Measurements from ENCODE around the gene MYPN. TPM values are rescaled to one million over a fixed set of nuclear protein-coding genes. Genes with fewer than 3 reads are reported as not detected.

Gene MYPN
- total RNA-seq, 4 donors from 2014 or later: 0.16 TPM; not detected in 3

DNA sequence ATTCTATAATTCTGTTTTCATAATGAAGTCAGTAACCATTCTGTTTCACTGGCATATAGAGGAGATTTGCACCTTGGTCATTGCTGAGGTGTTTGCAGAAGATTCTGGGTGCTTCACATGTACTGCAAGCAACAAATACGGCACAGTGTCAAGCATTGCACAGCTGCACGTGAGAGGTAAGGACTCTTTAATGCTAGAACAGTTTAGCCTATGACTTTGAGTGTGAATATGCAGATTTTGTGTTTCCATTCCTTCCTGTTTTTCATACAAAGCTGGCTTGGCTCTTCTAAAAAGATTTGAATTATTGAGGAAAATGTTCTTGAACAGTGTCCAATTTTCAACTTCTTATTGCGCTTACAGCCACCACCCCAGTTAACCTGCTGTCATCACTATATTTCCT is 56.4 kb downstream of the MYPN start:
- Histone ChIP-seq H3K27ac (no peak overlapping the region), H3K4me3 (no peak overlapping the region), H3K9me3 (no peaks in the 10 kb centered on the region), H3K27me3 (no peaks in the 10 kb centered on the region), H3K36me3 (no peaks in the 10 kb centered on the region), H3K4me1 (no peaks in the 10 kb centered on the region)
- 58% methylated on average over 3 of the region's 3 CpGs for WGBS
- TF ChIP-seq POLR2A (IDR thresholded peaks at IDR 0.05) (no peak), CTCF (IDR thresholded peaks at IDR 0.05) (no peak), EP300 (IDR thresholded peaks at IDR 0.05) (no peak)
- DNase-seq (ENCODE audit: low spot score in 2 of 2): no peak

GRCh38 chr10:68166871-68167585 is 57.7 kb downstream of the MYPN start:
- no peaks in the 10 kb centered on the region for H3K4me1 ChIP-seq
- TF ChIP-seq EP300 (IDR thresholded peaks at IDR 0.05) (no peak), POLR2AphosphoS5 (IDR thresholded peaks at IDR 0.05) (no peak), CTCF (IDR thresholded peaks at IDR 0.05) (no peak), POLR2A (IDR thresholded peaks at IDR 0.05) (no peak)
- H3K4me3 ChIP-seq: no peak overlapping the region
- no peaks in the 10 kb centered on the region for H3K27me3 ChIP-seq
- H3K9me3 ChIP-seq: no peaks in the 10 kb centered on the region
- 75% methylated on average over 3 of the region's 3 CpGs for WGBS
- H3K27ac ChIP-seq: no peak overlapping the region
- H3K36me3 ChIP-seq: no peaks in the 10 kb centered on the region
- DNase-seq (ENCODE audit: low spot score in 2 of 2): no peak

DNA sequence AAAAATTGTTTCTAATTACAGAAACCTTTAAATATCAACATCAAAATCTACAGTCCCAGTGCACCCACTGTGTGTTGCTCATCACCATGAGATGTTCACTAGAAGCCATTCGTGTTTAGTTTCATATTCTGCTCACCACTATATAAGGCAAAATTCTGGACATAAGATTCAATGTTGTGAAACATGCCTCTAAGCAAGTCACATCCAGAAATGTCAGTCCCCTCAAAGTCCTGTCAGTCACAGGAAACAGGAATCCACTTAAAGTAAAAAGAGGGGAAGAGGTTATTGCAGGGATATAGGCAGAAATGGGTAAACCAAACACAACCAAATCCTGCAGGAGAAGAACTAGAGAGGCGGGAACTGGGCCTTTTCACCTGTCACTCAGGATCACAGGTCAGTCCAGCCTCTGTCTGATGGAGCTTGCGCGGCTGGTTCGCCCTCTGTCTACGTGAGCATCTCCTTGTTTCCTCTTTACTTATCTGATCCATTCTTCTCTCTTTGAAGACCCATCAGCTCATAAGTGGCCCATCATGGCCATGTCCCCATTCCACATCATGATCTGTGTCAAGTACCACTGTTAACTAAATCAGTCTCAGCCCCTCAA is 58.4 kb downstream of the MYPN start:
- DNase-seq (ENCODE audit: low spot score in 2 of 2): no peak
- TF ChIP-seq CTCF (IDR thresholded peaks at IDR 0.05) (no peak), POLR2AphosphoS5 (IDR thresholded peaks at IDR 0.05) (no peak), EP300 (IDR thresholded peaks at IDR 0.05) (no peak), POLR2A (IDR thresholded peaks at IDR 0.05) (no peak)
- Histone ChIP-seq H3K27me3 (no peaks in the 10 kb centered on the region), H3K4me1 (no peaks in the 10 kb centered on the region), H3K4me3 (no peak overlapping the region), H3K9me3 (no peaks in the 10 kb centered on the region), H3K36me3 (no peaks in the 10 kb centered on the region), H3K27ac (no peak overlapping the region)
- WGBS: 95% methylated on average over 6 of the region's 6 CpGs

DNA sequence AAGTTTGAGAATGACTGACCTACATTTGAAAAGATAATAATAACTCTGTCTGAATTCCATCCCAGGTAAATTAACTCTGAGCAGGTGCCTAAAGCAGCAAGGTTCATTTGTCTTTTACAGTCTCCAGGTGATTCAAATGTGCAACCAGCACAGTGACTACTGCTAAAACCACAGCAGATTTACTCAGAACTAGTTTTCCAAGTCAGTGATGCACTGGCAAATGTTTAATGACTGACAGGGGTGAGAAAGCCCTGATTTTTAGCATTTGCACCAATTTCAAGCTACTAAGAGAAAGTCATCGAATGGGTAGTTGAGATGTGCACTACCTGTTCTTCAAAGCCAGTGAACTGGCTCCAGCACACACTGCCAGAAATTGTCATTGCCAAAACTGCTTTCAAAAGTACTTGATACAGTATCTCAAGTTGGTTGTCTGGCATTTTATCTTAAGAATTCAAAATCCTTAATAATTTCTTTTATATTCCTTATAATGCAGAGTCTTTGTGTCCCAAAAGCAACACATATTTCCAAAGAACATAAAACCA is 62.3 kb downstream of the MYPN start:
- TF ChIP-seq POLR2AphosphoS5 (IDR thresholded peaks at IDR 0.05) (no peak), CTCF (IDR thresholded peaks at IDR 0.05) (no peak), EP300 (IDR thresholded peaks at IDR 0.05) (no peak), POLR2A (IDR thresholded peaks at IDR 0.05) (no peak)
- 80% methylated on average over 1 of the region's 1 CpG for WGBS
- DNase-seq (ENCODE audit: low spot score in 2 of 2): no peak
- no peaks in the 10 kb centered on the region for H3K9me3 ChIP-seq
- H3K27ac ChIP-seq: no peak overlapping the region
- H3K27me3 ChIP-seq: no peaks in the 10 kb centered on the region
- no peak overlapping the region for H3K4me3 ChIP-seq
- H3K36me3 ChIP-seq: no peaks in the 10 kb centered on the region
- H3K4me1 ChIP-seq: no peaks in the 10 kb centered on the region

GRCh38 chr10:68172324-68172723 is 63.0 kb downstream of the MYPN start:
- H3K27ac ChIP-seq: no peak overlapping the region
- no peaks in the 10 kb centered on the region for H3K9me3 ChIP-seq
- H3K36me3 ChIP-seq: no peaks in the 10 kb centered on the region
- TF ChIP-seq POLR2A (IDR thresholded peaks at IDR 0.05) (no peak), EP300 (IDR thresholded peaks at IDR 0.05) (no peak), POLR2AphosphoS5 (IDR thresholded peaks at IDR 0.05) (no peak), CTCF (IDR thresholded peaks at IDR 0.05) (no peak)
- no peak overlapping the region for H3K4me3 ChIP-seq
- H3K27me3 ChIP-seq: no peaks in the 10 kb centered on the region
- H3K4me1 ChIP-seq: no peaks in the 10 kb centered on the region
- DNase-seq (ENCODE audit: low spot score in 2 of 2): no peak
- WGBS: 81% methylated on average over 2 of the region's 2 CpGs

Data from suprapubic skin (tissue), 4 donors.